Adrenal gland (tissue), 5 donors: ENCODE results near the gene EIF4E1B.

Experiments
- CTCF ChIP-seq, 6 experiments: fragments of 450-650 bp in 4 of 6; fragments of 200-600 bp in 2 of 6; sonication (generic) in 1 of 6; IDR thresholded peaks; 1 replicate in 5 of 6; 2 replicates in 1 of 6; pipeline versions ENCODE4 v1.5.1 to v1.8.0; 2016 to 2021; ENCODE audit warnings: antibody characterized with exemption in 6 of 6, mild to moderate bottlenecking in 2 of 6, moderate library complexity in 1 of 6
- POLR2A ChIP-seq, 2 donors: fragments of 450-650 bp; IDR thresholded peaks; one replicate each; pipeline ENCODE4 v1.6.1; 2017; ENCODE audit warnings: antibody characterized with exemption in 2 of 2, mild to moderate bottlenecking in 2 of 2, moderate library complexity in 1 of 2
- donor health status: DM: no; HTN: no; CAD: no.

GRCh38 chr5:176663566-176663965, 33.1 kb downstream of the EIF4E1B start:
- no peak for TF ChIP-seq CTCF (IDR thresholded peaks at IDR 0.05)
- no peak for TF ChIP-seq POLR2A (IDR thresholded peaks at IDR 0.05)
